Left hindlimb (tissue), 1 donor: Measurements from ENCODE around the gene SNX19.

Experiments used
- DNase-seq: peaks from one replicate; pipeline ENCODE4 v3.0.0-alpha.2; 2018

Gene SNX19

DNA sequence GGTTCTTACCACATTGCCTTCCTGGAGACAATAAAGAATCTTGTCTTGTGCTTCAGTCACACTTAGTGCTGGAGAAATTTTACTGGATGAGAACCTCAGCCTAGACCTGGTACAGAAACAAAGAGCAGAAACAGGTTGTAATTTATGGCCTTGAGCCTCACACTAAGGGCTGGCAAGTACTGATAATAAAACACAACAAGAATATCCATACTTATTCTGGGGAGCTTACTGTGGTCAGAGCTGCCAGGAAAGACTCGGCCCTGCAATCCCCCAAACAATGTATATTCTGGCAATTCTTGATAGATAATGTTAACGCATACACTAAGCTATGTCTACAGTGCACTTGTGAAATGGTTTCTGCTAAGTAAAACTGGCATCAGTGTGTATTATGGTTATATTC is 9.7 kb downstream of the SNX19 start:
- DNase-seq: no peak

DNA sequence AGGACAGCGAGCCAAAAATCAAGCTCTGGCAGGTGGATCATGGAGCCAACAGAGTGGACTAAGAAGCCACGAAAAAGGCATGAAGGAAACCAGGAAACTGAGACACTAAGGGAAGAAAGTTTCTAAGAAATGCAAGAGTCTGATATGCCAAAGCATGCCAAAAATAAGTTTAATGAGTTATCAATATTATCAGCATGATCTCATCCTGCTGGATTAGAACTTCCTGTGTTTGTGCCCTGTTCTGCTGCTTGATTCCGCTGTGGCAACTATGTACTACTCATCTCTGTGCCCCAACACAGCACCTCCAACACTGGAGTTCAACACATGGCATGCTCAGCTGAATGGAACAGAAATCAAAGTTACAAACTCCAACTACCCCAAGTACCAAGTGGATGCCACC is 10.8 kb downstream of the SNX19 start:
- DNase-seq: no peak

DNA sequence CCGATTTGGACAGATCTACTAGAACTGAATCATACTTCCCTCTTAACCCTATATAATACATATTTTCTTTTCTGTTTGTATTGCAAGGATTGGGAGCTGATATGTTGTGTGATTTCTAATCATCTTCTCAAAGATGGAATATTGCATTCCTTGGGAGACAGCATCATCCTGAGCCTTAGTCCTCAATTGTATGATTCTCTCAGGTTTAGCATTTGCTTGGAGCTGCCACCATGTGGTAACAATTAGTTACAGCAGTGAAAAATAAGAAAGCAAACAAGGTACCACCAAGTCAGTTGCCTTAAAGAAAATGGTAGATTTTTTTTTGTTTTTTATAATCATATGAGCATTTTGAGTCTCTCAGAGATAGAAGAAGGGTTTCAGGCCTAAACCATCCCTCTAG is 11.9 kb downstream of the SNX19 start:
- no peak for DNase-seq

DNA sequence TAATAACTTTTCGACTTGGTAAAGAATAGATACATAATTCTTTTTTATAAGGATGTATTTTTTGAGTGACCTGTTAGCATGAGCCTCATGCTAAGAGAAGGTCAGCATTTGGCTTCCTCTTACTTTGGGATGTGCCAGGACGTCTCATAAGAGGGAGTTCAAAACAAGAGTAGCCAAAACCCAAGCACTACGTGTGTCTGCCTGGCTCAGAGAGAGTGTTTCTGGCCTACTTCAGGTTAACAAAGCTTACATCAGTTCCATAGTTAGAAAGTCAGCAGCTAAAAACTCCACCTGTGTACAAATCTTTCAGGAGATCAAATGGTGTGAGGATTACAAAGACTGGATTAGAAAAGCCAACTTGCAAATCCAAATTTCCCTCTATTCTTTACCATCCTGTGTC is 13.9 kb downstream of the SNX19 start:
- no peak for DNase-seq

DNA sequence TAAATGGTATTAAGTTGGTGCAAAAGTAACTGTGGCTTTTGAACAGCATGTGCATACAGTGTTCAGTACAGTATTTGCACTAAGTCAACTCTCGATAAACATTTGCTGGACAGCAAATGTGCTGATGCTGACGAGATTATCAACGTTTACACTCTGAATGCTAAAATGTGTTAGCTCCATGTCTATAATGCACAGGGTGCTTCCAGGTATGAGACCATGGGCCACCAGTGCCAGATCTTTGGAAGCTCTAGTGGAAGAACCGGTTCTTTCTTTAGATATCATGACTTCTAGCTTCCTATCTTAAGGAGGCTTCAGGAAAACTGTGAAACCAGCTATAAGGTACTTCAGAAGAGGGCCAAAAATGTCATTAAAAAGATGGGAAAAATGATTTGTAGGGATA is 17.2 kb downstream of the SNX19 start:
- DNase-seq: no peak

DNA sequence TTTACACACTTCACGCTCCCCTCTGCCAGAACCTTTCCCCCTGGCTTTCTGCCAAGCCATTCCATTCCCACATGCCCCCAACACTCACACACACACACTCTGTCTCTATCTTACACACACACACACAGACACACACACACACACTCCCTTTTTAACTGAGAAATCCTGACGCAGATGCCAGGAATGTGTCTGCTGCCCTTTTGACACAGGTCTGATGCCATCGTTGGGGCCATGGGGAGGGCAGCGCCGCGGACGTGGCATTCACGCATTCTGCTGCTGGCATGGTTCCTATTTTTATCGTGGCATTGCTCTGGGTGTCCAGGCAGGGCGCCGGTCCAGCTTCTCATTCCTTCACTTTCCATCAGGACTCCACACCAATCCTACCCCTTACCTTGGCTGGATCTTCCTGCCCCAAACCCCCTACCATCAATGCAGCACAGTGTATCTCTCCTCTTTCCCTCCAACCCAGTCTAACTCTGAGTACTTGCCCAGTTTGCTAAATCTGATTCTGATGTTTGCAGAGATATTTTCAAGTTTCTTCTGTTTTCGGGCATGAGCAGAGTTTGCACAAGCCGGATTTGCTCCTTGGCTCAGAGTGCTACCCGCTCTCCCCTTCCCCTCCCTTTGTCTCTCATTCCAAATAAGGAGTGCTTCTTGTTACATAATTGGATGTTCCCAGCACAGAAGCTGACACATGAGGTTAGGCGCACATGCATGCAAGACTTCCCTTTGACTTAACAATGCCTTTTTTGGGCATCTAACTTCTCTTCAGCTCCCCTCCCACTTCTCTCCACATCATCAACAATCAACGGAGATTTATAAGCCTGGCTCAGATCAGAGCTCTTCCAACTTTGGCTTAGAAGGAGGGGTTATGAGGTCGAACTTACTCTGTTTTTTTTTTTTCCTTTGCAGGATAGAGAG is 18.8 kb downstream of the SNX19 start:
- DNase-seq: peak; percentile 49

DNA sequence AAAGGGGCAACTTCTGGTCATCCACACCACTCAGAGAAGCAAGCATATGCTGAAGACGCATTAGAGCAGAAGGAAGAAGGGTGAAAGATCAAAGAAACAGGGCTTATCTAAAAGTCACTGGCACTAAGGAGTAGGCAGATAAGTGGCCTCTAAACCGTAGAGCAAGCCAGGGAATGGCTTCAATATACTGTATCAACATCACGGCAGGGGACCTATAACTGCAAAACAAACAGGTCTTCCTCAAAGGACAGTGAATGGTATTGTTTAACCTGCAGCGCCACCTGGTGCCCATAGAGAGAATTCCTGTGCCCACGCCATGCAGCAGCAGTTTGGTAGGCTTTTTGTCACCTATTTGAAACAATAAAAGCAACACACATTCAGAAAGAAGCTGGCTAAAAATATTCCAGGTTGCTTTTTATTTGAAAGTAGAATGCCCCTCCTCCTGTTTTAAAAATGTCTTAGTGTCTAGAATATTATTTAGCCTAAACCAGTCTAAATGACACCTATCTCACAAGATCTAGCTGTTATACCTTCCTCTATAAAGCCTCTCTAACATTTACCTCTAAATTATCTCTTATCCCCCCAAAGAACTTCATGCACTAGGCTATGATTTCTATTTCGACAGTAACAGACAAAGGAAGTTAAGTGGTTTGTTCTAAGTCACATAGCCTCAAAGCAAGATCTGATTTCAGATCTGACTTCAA is 21.8 kb downstream of the SNX19 start:
- DNase-seq: peak; percentile 61

DNA sequence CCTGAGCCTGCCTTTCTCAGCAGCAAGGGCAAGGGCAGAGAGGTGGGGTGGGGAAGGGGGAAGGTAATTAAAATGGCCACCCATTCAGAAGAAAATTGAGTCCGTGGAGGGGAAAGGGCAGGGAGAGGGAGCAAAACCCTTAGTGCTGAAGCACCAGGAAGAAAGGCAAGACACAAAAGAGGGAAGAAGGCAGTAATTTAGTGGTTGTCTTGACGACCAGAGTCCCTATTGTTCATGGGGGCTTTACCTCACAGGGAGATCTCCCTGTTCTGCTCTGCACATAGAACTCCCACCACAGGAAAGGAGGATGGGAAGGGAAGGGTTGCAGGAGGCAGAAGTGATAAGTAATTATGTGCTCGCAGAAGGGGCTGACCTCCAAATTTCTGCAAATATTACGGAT is 23.4 kb downstream of the SNX19 start:
- DNase-seq: no peak

DNA sequence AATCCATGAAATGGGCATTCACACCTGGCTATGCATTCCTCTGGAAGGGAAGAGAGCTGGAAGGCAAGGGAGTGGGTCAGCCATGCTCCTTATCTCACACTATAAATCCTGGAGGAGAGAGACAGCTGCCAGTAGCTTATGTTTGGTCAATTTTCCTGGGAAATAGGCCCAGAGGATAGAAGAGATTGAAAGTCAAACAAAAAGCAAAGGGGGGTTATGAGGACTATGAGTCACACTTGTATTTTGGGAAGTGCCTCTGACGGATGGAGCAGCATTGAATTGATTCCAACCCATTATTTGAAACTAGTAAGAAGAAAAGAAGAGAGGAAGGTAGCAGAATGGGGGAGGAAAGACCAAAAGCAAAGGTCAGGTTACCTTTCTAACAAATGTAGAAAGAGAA is 25.0 kb downstream of the SNX19 start:
- no peak for DNase-seq

DNA sequence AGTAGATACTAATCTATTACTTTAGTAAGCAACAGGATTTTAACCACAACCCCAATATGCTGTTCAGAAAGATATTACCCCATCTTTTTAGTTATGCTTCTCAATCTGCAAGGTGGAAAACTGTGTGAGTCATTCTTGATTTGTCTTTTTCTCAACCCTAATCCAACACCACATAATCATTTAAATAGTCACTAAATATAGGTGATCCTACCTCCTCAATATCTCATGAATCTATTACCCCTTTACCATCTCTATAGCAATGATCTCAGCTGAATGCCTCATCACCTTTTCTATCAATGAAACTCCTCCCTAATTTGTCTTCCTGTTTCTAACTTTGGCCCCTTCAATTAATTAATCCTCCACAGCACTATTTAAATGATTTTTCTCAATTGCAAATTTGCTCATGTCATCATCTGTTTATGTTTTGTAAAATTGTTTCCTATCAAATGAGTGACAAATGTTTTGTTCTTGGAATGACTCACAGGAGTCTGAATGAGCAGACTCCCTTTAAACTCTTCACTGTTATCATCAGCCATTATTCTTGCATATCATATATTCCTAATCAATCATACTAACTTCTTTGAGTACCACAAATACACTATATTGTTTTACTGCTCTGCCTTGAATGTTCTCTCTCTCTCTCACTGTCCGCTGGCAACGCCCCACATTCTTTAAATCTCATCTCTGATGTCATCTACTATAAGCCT is 26.1 kb downstream of the SNX19 start:
- DNase-seq: no peak

DNA sequence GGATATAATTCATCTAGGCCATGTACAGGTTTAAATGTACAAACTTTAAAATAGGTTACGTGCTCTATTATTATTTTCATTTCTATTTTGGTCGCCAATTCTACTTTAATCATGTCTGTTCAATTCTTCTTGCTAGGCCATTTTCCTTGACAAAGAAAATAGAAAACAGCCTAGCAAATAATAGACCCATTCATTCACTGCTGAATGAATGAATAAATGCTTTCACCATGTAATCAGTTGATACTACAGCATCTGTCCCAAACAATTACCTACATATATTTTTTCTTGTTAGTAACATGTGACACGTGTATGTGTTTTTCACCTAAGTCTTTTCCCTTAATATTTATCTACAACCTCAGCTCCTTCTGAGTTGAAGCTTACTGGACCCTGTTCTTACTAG is 27.5 kb downstream of the SNX19 start:
- DNase-seq: no peak

DNA sequence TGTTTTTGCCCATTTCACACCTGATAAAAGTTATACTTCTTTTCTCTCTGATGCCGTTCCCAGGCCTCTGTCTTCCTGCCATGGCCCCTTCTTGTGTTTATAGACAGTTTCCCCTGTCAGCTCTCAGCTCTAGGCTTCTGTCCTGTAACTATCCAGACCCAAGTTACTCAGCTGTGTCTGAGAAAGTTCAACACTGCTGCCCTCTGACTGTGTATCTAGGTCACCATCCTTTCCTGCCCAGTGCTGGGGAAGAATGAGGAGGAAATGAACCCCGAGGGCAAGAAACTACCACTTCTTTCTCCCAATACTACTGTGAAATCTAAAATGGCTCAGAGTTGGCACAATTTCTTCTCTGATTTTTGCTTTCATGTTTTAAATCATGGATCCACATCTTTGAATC is 29.6 kb downstream of the SNX19 start:
- no peak for DNase-seq

DNA sequence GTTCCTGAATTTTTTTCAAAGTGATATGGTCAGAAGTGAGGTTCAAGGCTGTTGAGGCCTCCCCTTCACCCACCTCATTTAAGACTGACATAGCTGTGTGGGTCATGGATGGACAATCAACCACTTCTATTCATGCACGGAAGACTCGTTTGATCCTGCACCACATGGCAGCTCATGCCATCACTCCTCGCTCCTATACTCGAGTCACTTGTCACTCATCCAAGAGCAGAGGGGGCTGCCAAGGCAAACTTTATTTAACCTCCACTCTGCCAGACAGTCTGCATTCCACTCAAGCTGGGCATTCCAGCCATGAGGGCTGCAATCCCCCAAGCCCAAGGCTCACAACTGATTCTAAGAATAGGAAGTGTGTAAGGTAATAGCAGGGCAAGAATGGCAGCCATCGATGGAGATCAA is 34.1 kb downstream of the SNX19 start:
- no peak for DNase-seq

DNA sequence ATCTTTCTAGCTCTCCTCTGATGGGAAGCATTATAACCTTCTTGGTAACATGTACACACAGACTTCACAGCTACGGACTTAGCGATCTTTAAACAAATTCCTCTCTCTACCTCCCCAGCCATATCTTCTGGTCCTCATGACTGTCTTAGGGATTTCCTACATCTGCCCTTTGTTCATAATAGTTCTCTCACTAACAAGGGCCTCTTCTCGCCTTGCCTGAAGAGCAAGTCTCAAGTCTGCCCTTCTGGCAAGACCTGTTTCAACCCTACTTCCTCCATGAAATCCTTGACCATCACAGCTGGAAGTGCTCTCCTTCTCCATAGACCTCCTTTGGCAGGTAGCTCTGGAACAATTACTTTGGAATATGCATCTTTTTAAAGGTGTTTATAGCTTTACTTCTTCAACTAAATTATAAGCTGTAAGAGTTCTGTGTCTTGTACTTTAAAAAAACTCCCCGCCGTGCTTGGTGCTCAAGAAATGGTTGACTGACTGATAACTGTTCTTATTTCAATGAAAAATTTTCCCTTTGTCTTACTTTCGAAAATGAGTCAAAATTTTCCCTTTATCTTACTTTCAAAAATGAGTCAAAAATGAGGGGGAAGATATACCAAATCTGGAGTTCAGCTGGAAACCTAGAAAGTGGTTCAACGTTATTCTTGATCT is 34.7 kb downstream of the SNX19 start:
- no peak for DNase-seq

DNA sequence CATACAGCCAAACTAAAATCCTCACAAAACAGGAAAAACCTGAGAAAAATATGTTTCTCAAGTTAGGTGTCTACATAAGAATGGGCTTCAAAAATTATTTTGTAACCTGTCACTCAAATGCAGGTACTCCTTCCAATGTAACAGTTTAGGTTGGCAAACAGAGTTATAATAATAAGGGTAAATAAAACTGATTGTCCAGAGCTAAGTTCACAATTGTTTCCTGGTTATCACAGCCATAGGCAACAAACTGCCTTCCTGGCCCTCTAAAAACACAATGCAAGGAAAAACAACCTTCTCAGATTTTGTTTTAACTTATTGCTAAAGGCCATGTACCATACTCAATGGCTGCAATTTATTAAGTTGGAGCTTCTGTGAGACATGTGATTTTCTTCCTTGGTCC is 36.4 kb downstream of the SNX19 start:
- DNase-seq: no peak

DNA sequence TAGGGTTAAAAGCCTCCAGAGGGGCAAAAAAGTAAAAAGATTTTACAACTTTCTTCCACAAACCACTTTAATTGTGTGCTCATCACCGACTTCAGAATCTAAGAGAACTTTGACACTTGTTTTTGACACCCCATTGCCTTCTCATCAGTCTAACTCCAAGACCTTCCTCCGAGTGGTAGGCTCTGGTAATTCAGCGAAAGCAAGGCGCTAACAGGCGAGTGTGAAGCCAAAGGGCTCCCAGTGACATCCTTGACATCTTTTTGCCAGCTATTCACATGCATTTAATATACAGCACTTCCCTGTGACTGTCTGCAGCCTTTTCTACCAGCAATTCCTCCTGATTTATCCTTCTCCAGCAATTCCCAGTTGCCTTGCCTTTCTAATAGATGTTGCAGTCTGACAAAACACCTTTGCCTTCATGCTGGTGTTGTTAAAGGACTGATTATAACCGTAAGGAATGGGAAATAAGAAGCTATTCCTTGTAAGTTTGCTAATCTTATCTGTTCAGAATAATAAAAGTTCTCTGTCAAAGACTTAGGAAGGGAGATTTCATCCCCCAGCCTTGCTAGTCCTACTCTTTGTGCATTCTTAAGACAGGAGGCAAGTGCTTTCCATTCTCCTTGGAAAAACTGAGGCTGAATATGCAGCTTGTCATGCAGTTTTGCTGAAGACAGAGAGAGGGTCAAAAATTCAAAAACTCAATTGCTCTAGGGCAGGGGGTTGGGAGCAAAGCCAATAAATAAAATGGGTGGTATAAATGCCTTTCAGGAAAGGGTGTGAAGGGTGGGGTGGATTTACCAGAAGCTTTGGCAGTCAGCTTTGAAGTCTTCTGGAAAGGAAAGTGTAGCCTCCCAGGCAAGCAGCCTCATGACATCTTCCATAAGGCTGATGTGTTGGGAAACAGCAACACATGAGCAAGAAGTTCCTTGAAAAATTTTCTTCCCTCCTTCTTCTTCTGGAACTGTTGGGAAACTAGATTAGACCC is 39.1 kb downstream of the SNX19 start:
- no peak for DNase-seq

DNA sequence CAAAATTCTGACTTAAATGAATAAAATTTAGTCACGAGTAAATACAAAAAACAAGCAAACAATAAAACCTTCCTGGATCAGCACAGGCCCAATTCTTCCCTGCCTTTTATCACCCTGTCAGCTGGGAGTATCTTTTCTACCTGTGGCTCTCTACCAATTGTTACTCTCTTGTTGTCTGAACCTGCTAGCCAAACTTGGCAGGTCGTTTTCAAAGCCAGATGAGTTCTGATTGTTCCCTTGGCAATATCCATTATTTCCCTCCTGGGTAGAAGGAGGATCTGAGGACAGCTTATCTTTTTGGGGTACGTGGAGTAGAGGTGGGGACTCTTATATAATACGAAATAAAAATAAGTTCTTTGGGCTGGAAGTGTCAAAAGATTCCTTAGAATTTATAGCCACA is 40.2 kb downstream of the SNX19 start:
- DNase-seq: no peak

DNA sequence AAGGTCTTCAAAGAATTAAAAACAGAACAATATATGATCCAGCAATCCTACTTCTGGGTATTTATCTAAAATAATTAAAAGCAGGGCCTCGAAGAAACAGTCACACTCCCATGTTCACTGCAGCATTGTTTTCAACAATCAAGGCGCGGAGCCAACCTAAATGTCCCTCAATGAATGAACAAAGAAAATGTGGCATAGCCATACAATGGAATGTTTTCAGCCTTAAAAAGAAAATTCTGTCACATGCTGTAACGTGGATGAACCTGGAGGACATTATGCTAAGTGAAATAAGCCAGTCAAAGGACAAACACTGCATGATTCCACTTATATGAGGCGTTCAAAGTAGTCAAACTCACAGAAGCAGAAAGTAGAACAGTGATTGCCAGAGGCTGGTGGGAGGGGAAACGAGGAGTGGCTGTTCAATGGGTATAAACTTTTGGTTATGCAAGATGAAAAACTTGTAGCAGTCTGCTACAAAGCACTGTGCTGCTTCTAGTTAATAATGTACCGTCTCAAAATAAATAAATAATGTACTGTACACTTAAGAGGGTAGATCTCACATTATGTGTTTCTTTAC is 41.2 kb downstream of the SNX19 start:
- no peak for DNase-seq

DNA sequence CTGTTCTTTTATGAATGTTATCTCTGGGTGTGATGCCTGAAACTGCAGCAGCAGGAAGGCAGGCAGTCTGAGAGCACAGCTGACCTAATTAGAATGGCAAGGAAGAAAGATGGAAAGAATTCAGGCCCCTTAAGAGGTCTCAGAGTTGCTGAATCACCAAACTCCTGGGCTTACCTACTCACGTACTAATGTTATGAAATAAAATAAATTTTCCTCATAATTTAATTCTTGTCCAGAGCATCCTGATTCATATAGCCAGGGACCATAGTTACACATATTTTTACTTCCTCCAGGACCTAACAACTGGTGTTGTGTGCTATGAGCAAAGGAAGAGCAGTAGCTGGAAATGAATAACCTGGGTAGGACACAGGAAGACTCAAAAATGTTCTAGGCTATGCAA is 41.9 kb downstream of the SNX19 start:
- no peak for DNase-seq

DNA sequence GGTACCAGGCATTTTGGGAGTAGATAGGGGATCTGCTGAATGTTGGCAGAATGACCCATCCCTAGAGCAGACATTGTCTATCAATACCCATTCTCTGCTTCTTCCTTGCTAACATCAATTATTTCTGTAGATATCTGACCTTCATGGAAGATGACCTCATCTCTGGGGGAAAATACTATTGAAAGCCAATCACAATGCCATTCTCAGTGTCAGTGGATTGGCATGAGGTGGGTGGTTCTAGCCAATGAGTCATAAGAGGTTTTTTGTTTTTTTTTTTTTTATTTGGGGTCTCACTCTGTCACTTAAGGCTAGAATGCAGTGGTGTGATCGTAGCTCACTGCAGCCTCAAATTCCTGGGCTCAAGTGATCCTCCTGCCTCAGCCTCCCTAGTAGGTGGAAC is 42.5 kb downstream of the SNX19 start:
- no peak for DNase-seq

DNA sequence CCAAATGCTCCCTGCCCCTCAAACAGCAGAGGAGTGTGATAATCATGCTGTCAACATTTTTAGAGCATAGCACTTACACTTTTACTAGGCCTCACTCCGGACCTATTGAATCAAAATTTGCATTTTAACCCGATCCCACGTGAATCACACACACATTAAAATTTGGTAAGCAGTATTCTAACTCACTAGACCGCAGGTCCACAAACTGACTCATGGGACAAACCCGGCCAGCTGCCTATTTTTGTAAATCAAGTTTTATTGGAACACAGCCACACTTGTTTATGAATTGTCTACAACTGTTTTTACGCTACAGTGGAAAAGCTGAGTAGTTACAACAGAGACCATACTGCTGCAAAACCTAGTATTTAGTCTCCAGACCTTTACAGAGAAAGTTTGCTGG is 43.3 kb downstream of the SNX19 start:
- no peak for DNase-seq

DNA sequence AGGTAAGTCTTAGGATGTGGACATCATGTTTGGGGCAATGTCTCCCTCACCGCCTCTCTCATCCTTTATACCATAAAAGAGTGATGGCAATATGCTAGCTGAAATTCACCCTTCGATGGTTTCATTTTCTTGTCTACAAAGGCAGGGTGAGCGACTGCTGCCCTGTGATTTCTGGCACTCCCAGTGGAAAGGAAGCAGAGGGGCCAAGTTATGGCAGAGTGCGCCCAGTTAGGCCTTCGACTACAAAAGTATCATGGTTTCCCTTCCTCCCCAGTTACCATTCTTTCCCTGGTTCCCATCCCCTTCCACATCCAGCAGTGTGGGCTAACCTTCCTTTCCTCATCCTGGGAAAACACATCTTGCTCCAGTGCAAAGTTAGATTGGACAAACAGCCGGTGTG is 43.8 kb downstream of the SNX19 start:
- no peak for DNase-seq
